Panc1 (cell line): ENCODE results near the gene ATP6V1E1. TPM values are rescaled to one million over a fixed set of nuclear protein-coding genes. Genes with fewer than 3 reads are reported as not detected.
A peak's percentile ranks its signal among the peaks of the same experiment; 100 is the strongest.

Experiments
- ATAC-seq: fragments of 200-7000 bp; cut with Tn5 transposase; 2 replicates; pipeline ENCODE4 v1.9.1; 2020; ENCODE audit warnings: mild to moderate bottlenecking, moderate library complexity
- BruUV-seq: library from RNA; stranded (reverse); fragments of 400-500 nt; replicated peaks from 2 replicates; lab custom pipeline; 2021; lab: Mats Ljungman, UMichigan
- CTCF ChIA-PET: fragments of 300-600 bp; sonication (Branson Sonifier 250); formaldehyde crosslinking; loops from one replicate; lab custom pipeline; 2022; ENCODE audit warnings: antibody characterized with exemption; lab: Charles Lee
- POLR2A ChIA-PET: fragments of 300-600 bp; sonication (Branson Sonifier 250); formaldehyde crosslinking; loops from one replicate; lab custom pipeline; 2022; ENCODE audit warnings: antibody characterized with exemption; lab: Charles Lee
- DNase-seq: peaks from one replicate; pipeline ENCODE4 v3.0.0-alpha.2; 2010; ENCODE audit warnings: low read depth, low spot score
- H3K27ac ChIP-seq: 2 replicates; pipeline ENCODE4 v1.5.1; 2011; ENCODE audit warnings: mild to moderate bottlenecking, low read length, inconsistent platforms
- H3K27me3 ChIP-seq: fragments of 200-500 bp; sonication (Bioruptor generic); 2 replicates; pipeline ENCODE4 v1.6.0; 2014; ENCODE audit warnings: low read length, inconsistent platforms; ENCODE audit not compliant: control insufficient read depth, insufficient read depth
- H3K36me3 ChIP-seq: fragments of 200-500 bp; sonication (Bioruptor generic); 2 replicates; pipeline ENCODE4 v1.5.1; 2014; ENCODE audit warnings: inconsistent platforms, mild to moderate bottlenecking, low read length, moderate library complexity; ENCODE audit not compliant: control insufficient read depth, insufficient read depth
- H3K4me1 ChIP-seq: 2 replicates; pipeline ENCODE4 v1.5.1; 2011; ENCODE audit warnings: inconsistent platforms, mild to moderate bottlenecking, low read length, moderate library complexity; ENCODE audit not compliant: control insufficient read depth, insufficient read depth
- H3K4me3 ChIP-seq, 2 experiments: 2 replicates each; pipeline ENCODE4 v1.5.1; 2011 to 2012; ENCODE audit warnings: low read depth in 2 of 2, low read length in 2 of 2, mild to moderate bottlenecking in 2 of 2, inconsistent platforms in 1 of 2, moderate library complexity in 1 of 2
- H3K9me3 ChIP-seq: fragments of 200-500 bp; sonication (Bioruptor generic); 2 replicates; pipeline ENCODE4 v1.5.1; 2014; ENCODE audit warnings: low read depth, mild to moderate bottlenecking, inconsistent platforms, low read length, moderate library complexity; ENCODE audit not compliant: control insufficient read depth, insufficient read depth
- POLR2AphosphoS5 ChIP-seq: IDR thresholded peaks from 2 replicates; pipeline ENCODE4 v1.6.1; 2012; ENCODE audit warnings: mild to moderate bottlenecking, low read depth, low read length, moderate library complexity
- SIN3A ChIP-seq: IDR thresholded peaks from 2 replicates; pipeline ENCODE4 v1.6.1; 2012; ENCODE audit warnings: low read depth, mild to moderate bottlenecking, low read length, moderate library complexity, borderline replicate concordance; ENCODE audit not compliant: insufficient read depth
- TCF7L2 ChIP-seq: IDR thresholded peaks from 2 replicates; pipeline ENCODE4 v1.6.1; 2011; ENCODE audit warnings: mild to moderate bottlenecking, low read depth, low read length, inconsistent platforms
- in situ Hi-C: cut with HindIII; loops from 2 replicates; pipeline ENCODE4 v1.10.0; 2016; ENCODE audit warnings: low sequenced_read_pairs, low pct_unique_long_range_greater_than_20kb
- intact Hi-C: fragments of 100-400 bp; cut with micrococcal nuclease; formaldehyde crosslinking; loops from one replicate; pipeline ENCODE4 v1.10.0; 2022; ENCODE audit not compliant: unreplicated experiment
- total RNA-seq: library from RNA; stranded (reverse); gene quantifications from one replicate; pipeline ENCODE4 v1.2.1, GENCODE V29; 2021; ENCODE audit not compliant: unreplicated experiment
- TF ChIP-seq, protein P1 (sequence below): fragments of 450-650 bp; IDR thresholded peaks from 2 replicates; pipeline ENCODE4 v1.5.1; 2017; ENCODE audit warnings: mild to moderate bottlenecking
- TF ChIP-seq, protein P2 (sequence below), 2 experiments: IDR thresholded peaks; 2 replicates each; pipeline ENCODE4 v1.6.1; 2011 to 2012; ENCODE audit warnings: low read depth in 2 of 2, control low read depth in 1 of 2, low read length in 1 of 2, mild to moderate bottlenecking in 1 of 2, moderate library complexity in 1 of 2; ENCODE audit not compliant: insufficient read depth in 1 of 2

Gene ATP6V1E1
- total RNA-seq, 1 experiment from 2014 or later, result 136 TPM

DNA sequence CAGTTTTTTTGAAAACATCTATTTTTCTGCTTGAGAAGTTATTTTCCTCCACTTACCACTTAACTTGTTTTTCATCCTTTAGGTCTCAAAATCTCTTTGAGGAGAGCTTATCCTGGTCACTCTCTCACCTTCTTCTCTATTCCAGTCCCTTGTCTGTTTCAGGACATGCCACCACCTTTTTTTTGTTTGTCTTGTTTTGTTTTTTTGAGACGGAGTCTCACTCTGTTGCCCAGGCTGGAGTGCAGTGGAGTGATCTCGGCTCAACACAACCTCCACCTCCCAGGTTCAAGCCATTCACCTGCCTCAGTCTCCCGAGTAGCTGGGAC, 5.4 kb upstream of the ATP6V1E1 start:
- DNase-seq (no peak), ATAC-seq (no peak)
- Histone ChIP-seq H3K27ac (peak overlapping the region; percentile 87), H3K9me3 (no peaks in the 10 kb centered on the region), H3K27me3 (no peaks in the 10 kb centered on the region), H3K4me1 (peaks cover 29% of the 10 kb centered on the region), H3K4me3 (no peak overlapping the region), H3K36me3 (peaks cover 2% of the 10 kb centered on the region; the same call in 1 of the 2 replicates)
- no peak for TF ChIP-seq SIN3A
- TF ChIP-seq, protein P1, sequence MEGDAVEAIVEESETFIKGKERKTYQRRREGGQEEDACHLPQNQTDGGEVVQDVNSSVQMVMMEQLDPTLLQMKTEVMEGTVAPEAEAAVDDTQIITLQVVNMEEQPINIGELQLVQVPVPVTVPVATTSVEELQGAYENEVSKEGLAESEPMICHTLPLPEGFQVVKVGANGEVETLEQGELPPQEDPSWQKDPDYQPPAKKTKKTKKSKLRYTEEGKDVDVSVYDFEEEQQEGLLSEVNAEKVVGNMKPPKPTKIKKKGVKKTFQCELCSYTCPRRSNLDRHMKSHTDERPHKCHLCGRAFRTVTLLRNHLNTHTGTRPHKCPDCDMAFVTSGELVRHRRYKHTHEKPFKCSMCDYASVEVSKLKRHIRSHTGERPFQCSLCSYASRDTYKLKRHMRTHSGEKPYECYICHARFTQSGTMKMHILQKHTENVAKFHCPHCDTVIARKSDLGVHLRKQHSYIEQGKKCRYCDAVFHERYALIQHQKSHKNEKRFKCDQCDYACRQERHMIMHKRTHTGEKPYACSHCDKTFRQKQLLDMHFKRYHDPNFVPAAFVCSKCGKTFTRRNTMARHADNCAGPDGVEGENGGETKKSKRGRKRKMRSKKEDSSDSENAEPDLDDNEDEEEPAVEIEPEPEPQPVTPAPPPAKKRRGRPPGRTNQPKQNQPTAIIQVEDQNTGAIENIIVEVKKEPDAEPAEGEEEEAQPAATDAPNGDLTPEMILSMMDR, result no peak
- no peak for TF ChIP-seq TCF7L2
- TF ChIP-seq, protein P2, sequence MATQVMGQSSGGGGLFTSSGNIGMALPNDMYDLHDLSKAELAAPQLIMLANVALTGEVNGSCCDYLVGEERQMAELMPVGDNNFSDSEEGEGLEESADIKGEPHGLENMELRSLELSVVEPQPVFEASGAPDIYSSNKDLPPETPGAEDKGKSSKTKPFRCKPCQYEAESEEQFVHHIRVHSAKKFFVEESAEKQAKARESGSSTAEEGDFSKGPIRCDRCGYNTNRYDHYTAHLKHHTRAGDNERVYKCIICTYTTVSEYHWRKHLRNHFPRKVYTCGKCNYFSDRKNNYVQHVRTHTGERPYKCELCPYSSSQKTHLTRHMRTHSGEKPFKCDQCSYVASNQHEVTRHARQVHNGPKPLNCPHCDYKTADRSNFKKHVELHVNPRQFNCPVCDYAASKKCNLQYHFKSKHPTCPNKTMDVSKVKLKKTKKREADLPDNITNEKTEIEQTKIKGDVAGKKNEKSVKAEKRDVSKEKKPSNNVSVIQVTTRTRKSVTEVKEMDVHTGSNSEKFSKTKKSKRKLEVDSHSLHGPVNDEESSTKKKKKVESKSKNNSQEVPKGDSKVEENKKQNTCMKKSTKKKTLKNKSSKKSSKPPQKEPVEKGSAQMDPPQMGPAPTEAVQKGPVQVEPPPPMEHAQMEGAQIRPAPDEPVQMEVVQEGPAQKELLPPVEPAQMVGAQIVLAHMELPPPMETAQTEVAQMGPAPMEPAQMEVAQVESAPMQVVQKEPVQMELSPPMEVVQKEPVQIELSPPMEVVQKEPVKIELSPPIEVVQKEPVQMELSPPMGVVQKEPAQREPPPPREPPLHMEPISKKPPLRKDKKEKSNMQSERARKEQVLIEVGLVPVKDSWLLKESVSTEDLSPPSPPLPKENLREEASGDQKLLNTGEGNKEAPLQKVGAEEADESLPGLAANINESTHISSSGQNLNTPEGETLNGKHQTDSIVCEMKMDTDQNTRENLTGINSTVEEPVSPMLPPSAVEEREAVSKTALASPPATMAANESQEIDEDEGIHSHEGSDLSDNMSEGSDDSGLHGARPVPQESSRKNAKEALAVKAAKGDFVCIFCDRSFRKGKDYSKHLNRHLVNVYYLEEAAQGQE (IDR thresholded peaks at IDR 0.05; ENCODE audit: insufficient read depth in 1 of 2, low read depth in 2 of 2, low read length in 1 of 2), result no peak
- TF ChIP-seq POLR2AphosphoS5, result no peak
- BruUV-seq, result no TSS peak
- intact Hi-C loops (no loop called here), in situ Hi-C loops (no loop called here)
- CTCF ChIA-PET, result interaction anchor here (0.5 kb wide), 1 partner anchor 65 kb away, joined by 7 read pairs; no protein-coding TSS in a partner anchor
- POLR2A ChIA-PET, result no interaction called here

DNA sequence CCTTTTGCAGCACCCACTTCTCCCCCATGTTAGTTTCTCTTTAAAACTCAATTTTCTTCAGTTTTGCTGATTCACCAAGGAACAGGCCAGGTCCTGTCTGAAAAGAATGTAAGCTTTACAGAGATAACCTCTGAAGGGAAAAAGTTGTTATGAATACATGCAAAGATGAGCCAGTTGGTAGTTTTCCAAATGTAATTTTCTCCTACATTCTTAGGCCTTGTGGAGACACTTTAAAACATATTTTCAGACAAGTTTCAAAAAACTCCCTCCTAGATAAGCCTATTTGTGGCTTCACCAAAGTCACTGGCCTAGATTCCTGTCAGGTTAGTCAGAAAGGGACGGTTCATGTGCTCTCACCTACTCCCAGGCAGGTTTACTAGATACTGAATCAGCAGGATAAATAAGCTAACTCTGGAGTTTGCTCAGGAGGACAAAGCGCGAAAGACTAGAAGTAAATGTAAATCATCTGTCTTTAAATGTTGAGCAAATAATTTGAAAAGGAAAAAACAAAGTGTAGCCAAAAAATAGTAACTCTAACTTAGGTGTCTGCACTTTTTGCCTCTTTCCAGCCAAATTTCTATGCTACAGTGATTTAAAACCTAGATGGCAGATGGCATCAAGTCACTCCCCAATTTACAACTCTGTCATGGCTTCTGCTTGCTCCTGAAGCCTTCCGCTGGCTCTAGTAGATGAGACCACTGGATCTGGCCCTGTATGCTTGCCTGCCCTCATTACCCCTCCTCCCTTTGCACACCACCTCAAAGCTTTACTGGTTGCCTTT, 4.9 kb upstream of the ATP6V1E1 start:
- ATAC-seq, result peak; percentile 75
- TF ChIP-seq TCF7L2 (peak; percentile 57; the same call in 1 of the 2 replicates), SIN3A (no peak)
- TF ChIP-seq, protein P1, result no peak
- H3K9me3 ChIP-seq, result no peaks in the 10 kb centered on the region
- peaks cover 29% of the 10 kb centered on the region for H3K4me1 ChIP-seq
- no peaks in the 10 kb centered on the region for H3K36me3 ChIP-seq
- peak; percentile 69 for DNase-seq
- intact Hi-C loops (no loop called here), in situ Hi-C loops (no loop called here)
- BruUV-seq, result no TSS peak
- no peaks in the 10 kb centered on the region for H3K27me3 ChIP-seq
- ChIA-PET CTCF (interaction anchor here (0.5 kb wide), 1 partner anchor 64 kb away, joined by 7 read pairs; no protein-coding TSS in a partner anchor), POLR2A (interaction anchor here (0.6 kb wide), 1 partner anchor 461 kb away, joined by 5 read pairs; no protein-coding TSS in a partner anchor)
- H3K27ac ChIP-seq, result peak overlapping the region; percentile 87
- 0 out of 4 replicates have a peak overlapping the region, but pooled peaks of 1 of the 2 experiments have one; percentile 4 for H3K4me3 ChIP-seq
